ENCODE results near the gene KDELR1. TPM values are rescaled to one million over a fixed set of nuclear protein-coding genes. Genes with fewer than 3 reads are reported as not detected.
"Not testable (repeated sequence)": the region's sequence is repeated elsewhere in the genome, so short reads cannot be mapped to it uniquely, and the experiment has no call there.

KDELR1 gene
- polyA plus RNA-seq, 1 donor = 253 TPM

DNA sequence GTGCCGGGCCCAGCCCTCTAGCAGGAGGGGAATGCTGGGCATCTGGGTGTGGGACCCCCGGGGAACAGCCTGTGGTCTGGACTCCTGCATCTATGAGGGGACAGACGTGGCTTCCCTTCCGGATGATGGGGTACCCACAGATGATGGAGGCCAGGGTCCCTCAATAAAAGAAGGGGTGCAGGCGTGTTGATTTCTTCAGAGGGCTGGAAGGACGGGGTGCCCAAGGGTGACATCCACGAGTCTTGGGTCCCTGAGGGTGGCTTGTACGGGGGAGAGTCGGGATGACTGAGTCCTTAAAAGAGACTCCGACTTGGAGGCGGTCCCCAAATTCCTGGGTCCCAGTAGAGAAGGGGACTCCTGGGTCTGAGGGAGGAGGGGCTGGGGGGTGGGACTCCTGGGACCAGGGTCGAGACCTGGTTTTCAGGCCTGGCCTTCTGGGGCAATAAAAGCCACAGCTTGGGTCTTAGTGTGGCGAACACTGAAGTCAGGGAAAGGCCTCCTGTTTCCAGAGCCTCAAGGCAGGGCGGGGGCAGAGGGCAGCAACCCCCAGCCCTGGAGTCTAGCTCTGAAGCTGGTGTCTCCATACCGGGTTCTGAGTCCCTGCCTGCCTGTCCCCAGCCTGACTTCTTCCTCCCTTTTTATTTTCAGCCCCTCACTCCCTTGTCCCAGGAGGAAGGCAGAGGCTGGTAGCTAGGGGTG lies 1.7 kb upstream of the KDELR1 start:
- WGBS (ENCODE audit: insufficient coverage, low lambda C conversion rate) = no CpG with 5 or more reads among the region's 15 CpGs
- Histone ChIP-seq H3K4me1 (ENCODE audit: control insufficient read depth, insufficient read depth, low read length) (peaks cover 25% of the 10 kb centered on the region), H3K4me3 (ENCODE audit: low read length) (no peak overlapping the region), H3K27ac (ENCODE audit: low read length) (no peak overlapping the region), H3K27me3 (ENCODE audit: control insufficient read depth, insufficient read depth, low read length) (peaks cover 59% of the 10 kb centered on the region), H3K36me3 (ENCODE audit: control insufficient read depth, insufficient read depth, low read length) (peaks cover 8% of the 10 kb centered on the region), H3K9me3 (ENCODE audit: control insufficient read depth, low read depth, low read length) (peaks cover 8% of the 10 kb centered on the region)
- no peak for DNase-seq

DNA sequence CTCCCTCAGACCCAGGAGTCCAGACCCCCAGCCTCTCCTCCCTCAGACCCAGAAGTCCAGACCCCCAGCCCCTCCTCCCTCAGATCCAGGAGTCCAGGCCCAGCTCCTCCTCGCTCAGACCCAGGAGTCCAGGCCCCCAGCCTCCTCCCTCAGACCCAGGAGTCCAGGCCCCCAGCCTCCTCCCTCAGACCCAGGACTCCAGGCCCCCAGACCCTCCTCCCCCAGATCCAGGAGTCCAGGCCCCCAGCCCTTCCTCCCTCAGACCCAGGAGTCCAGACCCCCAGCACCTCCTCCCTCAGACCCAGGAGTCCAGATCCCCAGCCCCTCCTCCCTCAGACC lies 624 bp upstream of the KDELR1 start:
- H3K9me3 ChIP-seq (ENCODE audit: control insufficient read depth, low read depth, low read length); H3K27ac ChIP-seq (ENCODE audit: low read length); DNase-seq; H3K4me3 ChIP-seq (ENCODE audit: low read length): not testable (repeated sequence)
- H3K36me3 ChIP-seq (ENCODE audit: control insufficient read depth, insufficient read depth, low read length) = peaks cover 17% of the 10 kb centered on the region
- peaks cover 20% of the 10 kb centered on the region for H3K4me1 ChIP-seq (ENCODE audit: control insufficient read depth, insufficient read depth, low read length)
- WGBS (ENCODE audit: insufficient coverage, low lambda C conversion rate) = no CpG with 5 or more reads among the region's 1 CpG
- H3K27me3 ChIP-seq (ENCODE audit: control insufficient read depth, insufficient read depth, low read length) = peaks cover 49% of the 10 kb centered on the region

DNA sequence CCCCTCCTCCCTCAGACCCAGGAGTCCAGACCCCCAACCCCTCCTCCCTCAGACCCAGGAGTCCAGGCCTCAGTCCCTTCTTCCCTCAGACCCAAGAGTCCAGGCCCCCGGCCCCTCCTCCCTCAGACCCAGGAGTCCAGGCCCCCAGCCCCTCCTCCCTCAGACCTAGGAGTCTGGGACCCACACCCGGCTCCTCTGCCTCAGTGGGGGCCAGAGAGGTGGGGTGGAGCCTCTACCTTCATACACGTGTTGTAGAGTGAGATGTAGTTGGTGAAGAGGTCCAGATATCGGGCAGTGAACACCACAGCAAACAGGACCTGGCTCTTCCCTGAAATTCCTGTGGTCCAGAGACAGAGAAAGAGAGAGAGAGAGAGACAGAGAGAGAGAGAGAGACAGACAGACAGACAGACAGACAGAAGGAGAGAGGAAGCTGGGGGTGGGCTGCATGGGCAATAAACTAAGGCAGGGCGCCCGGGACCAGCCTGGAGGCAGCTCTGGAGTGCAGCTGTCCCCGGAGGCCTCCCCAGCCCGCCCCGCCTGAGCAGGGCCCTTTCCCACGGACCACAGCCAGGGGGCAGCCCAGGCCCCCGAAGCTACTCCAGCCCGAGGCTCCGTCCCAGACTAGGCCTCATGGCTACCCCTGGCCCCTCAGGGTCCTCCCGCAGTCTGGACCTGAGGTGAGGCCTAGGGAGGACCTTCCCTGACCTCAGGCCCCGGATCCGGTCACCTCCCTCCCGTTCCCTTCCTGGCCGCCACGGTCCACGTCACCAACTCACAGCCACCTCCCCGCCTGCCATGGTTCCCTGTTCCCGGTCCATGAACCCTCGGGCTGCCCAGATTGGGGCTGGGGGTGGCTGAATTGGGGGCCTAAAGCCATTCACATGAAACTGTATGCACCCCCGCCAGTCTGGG lies 907 bp downstream of the KDELR1 start:
- H3K4me1 ChIP-seq (ENCODE audit: control insufficient read depth, insufficient read depth, low read length) = peaks cover 12% of the 10 kb centered on the region
- peaks cover 34% of the 10 kb centered on the region for H3K27me3 ChIP-seq (ENCODE audit: control insufficient read depth, insufficient read depth, low read length)
- peaks cover 30% of the 10 kb centered on the region for H3K36me3 ChIP-seq (ENCODE audit: control insufficient read depth, insufficient read depth, low read length)
- peaks cover 8% of the 10 kb centered on the region for H3K9me3 ChIP-seq (ENCODE audit: control insufficient read depth, low read depth, low read length)
- peak; percentile 60 to 85 for DNase-seq
- peak overlapping the region; percentile 88 for H3K4me3 ChIP-seq (ENCODE audit: low read length)
- WGBS (ENCODE audit: insufficient coverage, low lambda C conversion rate) = no CpG with 5 or more reads among the region's 24 CpGs
- peak overlapping the region; percentile 89 for H3K27ac ChIP-seq (ENCODE audit: low read length)

DNA sequence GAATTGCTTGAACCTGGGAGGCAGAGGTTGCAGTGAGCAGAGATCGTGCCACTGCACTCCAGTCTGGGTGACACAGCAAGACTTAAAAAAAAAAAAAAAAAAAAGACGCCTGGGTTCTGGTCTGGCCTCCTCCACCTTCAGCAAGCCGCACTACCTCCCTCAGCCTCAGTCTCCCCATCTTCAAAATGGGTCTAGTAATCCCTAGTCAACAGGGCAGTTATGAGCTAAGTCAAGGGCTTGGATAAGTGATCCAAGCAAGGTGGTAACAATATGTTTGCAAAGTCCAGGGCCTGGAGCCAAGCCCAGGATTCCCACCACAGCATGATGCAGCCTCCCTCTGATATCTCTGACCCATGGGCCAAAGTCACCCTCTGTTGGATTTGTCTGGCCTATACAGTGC lies 4.4 kb downstream of the KDELR1 start:
- no peak for DNase-seq
- Histone ChIP-seq H3K36me3 (ENCODE audit: control insufficient read depth, insufficient read depth, low read length) (peaks cover 63% of the 10 kb centered on the region), H3K27me3 (ENCODE audit: control insufficient read depth, insufficient read depth, low read length) (no peaks in the 10 kb centered on the region), H3K9me3 (ENCODE audit: control insufficient read depth, low read depth, low read length) (no peaks in the 10 kb centered on the region), H3K4me1 (ENCODE audit: control insufficient read depth, insufficient read depth, low read length) (no peaks in the 10 kb centered on the region), H3K27ac (ENCODE audit: low read length) (no peak overlapping the region), H3K4me3 (ENCODE audit: low read length) (no peak overlapping the region)
- WGBS (ENCODE audit: insufficient coverage, low lambda C conversion rate) = 100% methylated on average over 1 of the region's 3 CpGs

DNA sequence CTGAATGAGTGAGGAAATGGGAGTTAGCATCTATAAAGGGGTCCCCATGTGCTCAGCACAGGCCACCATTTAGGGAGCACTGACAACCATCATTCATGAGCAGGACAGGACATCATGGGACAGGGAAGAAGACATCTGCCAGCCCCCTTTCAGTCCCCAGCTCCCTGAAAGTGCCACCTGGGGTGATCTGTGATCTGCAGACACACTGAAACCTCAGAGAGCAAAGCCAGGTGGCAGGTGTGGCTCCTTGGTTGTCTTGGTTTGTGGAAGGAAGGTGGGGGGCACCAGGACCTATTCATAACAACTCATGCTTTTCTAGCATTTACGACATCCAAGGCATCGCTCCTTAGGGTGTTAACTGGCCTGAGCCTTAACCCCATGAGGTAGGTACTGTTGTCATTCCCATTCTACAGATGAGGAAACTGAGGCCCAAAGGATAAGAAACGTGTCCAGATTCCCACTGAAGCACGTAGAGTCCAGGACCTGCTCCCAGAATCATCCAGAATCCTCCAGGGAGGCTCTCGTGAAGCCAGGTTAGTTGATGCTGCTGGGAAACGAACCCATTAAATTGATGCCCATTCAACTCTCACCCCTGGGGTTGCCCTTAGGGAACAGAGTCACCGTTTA lies 5.8 kb downstream of the KDELR1 start:
- H3K4me1 ChIP-seq (ENCODE audit: control insufficient read depth, insufficient read depth, low read length) = no peaks in the 10 kb centered on the region
- 80% methylated on average over 1 of the region's 7 CpGs for WGBS (ENCODE audit: insufficient coverage, low lambda C conversion rate)
- peaks cover 69% of the 10 kb centered on the region for H3K36me3 ChIP-seq (ENCODE audit: control insufficient read depth, insufficient read depth, low read length)
- H3K4me3 ChIP-seq (ENCODE audit: low read length) = no peak overlapping the region
- H3K27me3 ChIP-seq (ENCODE audit: control insufficient read depth, insufficient read depth, low read length) = no peaks in the 10 kb centered on the region
- H3K27ac ChIP-seq (ENCODE audit: low read length) = no peak overlapping the region
- DNase-seq = no peak
- no peaks in the 10 kb centered on the region for H3K9me3 ChIP-seq (ENCODE audit: control insufficient read depth, low read depth, low read length)

DNA sequence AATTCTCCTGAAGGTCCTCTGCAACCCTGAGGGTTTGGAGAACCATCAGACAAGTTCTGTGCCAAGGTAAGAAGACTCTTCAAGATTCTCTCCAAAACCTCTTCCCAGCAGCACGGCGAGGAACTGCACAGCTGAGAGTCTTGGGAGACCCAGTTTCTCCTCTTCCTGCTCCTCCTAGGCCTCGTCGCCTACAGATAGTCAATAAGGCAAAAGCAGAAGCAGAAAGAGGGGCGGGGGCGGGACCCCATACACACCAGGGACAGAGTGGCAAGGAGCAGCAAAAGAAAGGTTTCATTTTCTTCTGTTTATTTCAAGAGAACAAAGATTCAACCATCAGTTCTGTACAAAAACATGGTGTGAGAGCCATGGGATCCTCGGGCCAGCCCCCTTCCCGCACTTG lies 9.1 kb downstream of the KDELR1 start:
- Histone ChIP-seq H3K27me3 (ENCODE audit: control insufficient read depth, insufficient read depth, low read length) (no peaks in the 10 kb centered on the region), H3K27ac (ENCODE audit: low read length) (no peak overlapping the region), H3K4me1 (ENCODE audit: control insufficient read depth, insufficient read depth, low read length) (peaks cover 3% of the 10 kb centered on the region), H3K9me3 (ENCODE audit: control insufficient read depth, low read depth, low read length) (no peaks in the 10 kb centered on the region), H3K36me3 (ENCODE audit: control insufficient read depth, insufficient read depth, low read length) (peaks cover 55% of the 10 kb centered on the region), H3K4me3 (ENCODE audit: low read length) (no peak overlapping the region)
- no peak for DNase-seq
- no CpG with 5 or more reads among the region's 8 CpGs for WGBS (ENCODE audit: insufficient coverage, low lambda C conversion rate)

DNA sequence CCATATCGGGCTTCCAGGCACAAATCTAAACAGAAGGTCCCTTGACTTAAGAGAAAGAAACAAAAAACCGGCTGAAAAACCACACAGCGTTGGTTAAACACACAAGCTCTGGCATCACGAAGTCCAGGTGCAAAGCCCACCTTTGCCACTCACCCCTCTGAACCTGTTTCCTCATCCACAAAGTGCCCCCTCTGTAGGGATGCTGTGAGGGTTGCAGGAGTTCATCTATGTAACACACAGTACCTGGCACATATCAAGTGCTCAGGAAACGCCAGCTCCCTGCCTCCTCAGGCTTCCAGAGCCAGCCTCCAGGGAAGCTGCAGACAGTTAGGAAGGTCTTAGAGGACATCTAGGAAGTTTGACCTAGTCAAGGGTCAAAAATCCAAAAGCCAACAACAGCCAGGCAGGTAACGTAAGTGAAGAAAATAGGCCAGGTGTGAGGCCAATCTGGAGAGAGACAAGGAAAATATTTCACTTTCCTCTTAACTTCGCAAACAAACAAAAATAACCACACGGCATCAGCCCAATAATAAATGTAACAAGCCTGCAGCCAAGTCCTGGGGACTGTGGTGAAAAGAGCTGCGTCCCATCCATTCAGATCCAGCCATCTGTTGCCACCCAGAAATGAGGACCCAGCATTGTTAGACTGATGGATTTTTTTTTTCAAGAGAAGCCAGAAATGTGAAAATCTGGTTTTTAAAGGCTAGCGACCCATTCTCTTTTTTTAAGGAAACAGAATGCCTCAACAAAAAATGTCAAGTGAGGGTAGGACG lies 10.0 kb downstream of the KDELR1 start:
- Histone ChIP-seq H3K27ac (ENCODE audit: low read length) (no peak overlapping the region), H3K36me3 (ENCODE audit: control insufficient read depth, insufficient read depth, low read length) (peaks cover 46% of the 10 kb centered on the region), H3K4me1 (ENCODE audit: control insufficient read depth, insufficient read depth, low read length) (peaks cover 3% of the 10 kb centered on the region), H3K27me3 (ENCODE audit: control insufficient read depth, insufficient read depth, low read length) (no peaks in the 10 kb centered on the region), H3K4me3 (ENCODE audit: low read length) (no peak overlapping the region), H3K9me3 (ENCODE audit: control insufficient read depth, low read depth, low read length) (no peaks in the 10 kb centered on the region)
- no peak for DNase-seq
- WGBS (ENCODE audit: insufficient coverage, low lambda C conversion rate) = 73% methylated on average over 2 of the region's 11 CpGs

DNA sequence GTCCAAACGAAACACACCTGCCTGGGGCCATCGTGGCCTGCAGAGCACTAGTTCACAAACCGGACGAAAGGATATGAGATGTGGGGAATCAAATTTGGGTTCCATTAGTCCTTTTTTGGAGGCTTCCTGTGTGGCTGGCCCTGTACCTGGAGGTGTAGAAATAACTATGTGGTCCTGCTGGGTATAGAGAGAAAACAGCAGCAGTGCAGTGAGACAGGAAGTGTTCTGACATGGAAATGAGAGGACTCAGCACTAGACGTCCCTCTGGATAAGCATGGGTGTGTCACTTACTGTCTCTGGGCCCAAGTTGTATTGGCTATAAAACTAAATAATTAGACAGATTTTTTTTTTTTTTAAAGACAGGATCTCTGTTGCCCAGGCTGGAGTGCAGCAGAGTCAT lies 12.3 kb downstream of the KDELR1 start:
- H3K27ac ChIP-seq (ENCODE audit: low read length) = no peak overlapping the region
- peaks cover 25% of the 10 kb centered on the region for H3K36me3 ChIP-seq (ENCODE audit: control insufficient read depth, insufficient read depth, low read length)
- no peaks in the 10 kb centered on the region for H3K27me3 ChIP-seq (ENCODE audit: control insufficient read depth, insufficient read depth, low read length)
- no peak overlapping the region for H3K4me3 ChIP-seq (ENCODE audit: low read length)
- no peaks in the 10 kb centered on the region for H3K9me3 ChIP-seq (ENCODE audit: control insufficient read depth, low read depth, low read length)
- DNase-seq = peak in 1 of 2 donors; percentile 40
- WGBS (ENCODE audit: insufficient coverage, low lambda C conversion rate) = 89% methylated on average over 3 of the region's 5 CpGs
- H3K4me1 ChIP-seq (ENCODE audit: control insufficient read depth, insufficient read depth, low read length) = peaks cover 3% of the 10 kb centered on the region

DNA sequence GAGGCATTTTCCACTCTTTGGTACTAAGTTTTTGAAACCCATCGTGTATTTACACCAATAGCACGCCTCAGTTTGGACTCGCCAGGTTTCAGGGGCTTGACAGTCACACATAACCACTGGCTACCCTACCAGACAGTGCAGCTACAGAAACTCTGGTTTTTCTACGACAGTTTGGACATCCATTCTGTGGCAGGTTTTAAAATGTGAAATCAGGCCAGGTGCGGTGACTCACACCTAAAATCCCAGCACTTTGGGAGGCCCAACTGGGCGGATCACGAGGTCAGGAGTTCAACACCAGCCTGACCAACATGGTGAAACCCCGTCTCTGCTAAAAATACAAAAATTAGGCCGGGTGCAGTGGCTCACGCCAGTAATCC lies 13.2 kb downstream of the KDELR1 start:
- H3K27me3 ChIP-seq (ENCODE audit: control insufficient read depth, insufficient read depth, low read length) = no peaks in the 10 kb centered on the region
- peaks cover 3% of the 10 kb centered on the region for H3K4me1 ChIP-seq (ENCODE audit: control insufficient read depth, insufficient read depth, low read length)
- H3K27ac ChIP-seq (ENCODE audit: low read length) = no peak overlapping the region
- H3K4me3 ChIP-seq (ENCODE audit: low read length) = no peak overlapping the region
- H3K9me3 ChIP-seq (ENCODE audit: control insufficient read depth, low read depth, low read length) = no peaks in the 10 kb centered on the region
- H3K36me3 ChIP-seq (ENCODE audit: control insufficient read depth, insufficient read depth, low read length) = peaks cover 16% of the 10 kb centered on the region
- no CpG with 5 or more reads among the region's 10 CpGs for WGBS (ENCODE audit: insufficient coverage, low lambda C conversion rate)
- no peak for DNase-seq

DNA sequence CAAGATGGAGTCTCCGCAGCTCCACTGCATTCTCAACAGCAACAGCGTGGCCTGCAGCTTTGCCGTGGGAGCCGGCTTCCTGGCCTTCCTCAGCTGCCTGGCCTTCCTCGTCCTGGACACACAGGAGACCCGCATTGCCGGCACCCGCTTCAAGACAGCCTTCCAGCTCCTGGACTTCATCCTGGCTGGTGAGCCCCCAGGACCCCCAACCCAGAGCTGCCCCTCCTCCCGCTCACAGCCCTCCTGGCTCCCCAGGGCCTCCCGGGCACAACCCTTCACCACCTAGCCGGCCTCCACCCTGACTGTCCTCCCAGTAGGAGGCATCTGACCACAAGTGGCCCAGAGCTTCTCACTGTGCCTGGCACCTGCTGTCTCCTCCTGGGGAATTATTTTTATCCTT lies 17.8 kb downstream of the KDELR1 start:
- H3K27ac ChIP-seq (ENCODE audit: low read length) = no peak overlapping the region
- no peaks in the 10 kb centered on the region for H3K36me3 ChIP-seq (ENCODE audit: control insufficient read depth, insufficient read depth, low read length)
- H3K4me1 ChIP-seq (ENCODE audit: control insufficient read depth, insufficient read depth, low read length) = peaks cover 8% of the 10 kb centered on the region
- no CpG with 5 or more reads among the region's 11 CpGs for WGBS (ENCODE audit: insufficient coverage, low lambda C conversion rate)
- DNase-seq = no peak
- no peak overlapping the region for H3K4me3 ChIP-seq (ENCODE audit: low read length)
- H3K9me3 ChIP-seq (ENCODE audit: control insufficient read depth, low read depth, low read length) = no peaks in the 10 kb centered on the region
- no peaks in the 10 kb centered on the region for H3K27me3 ChIP-seq (ENCODE audit: control insufficient read depth, insufficient read depth, low read length)

Measured in large intestine (tissue), 3 donors.